ENCODE results near the gene ARHGAP31. TPM values are rescaled to one million over a fixed set of nuclear protein-coding genes. Genes with fewer than 3 reads are reported as not detected.

ARHGAP31 gene
- total and polyA plus RNA-seq, 10 of the 15 experiments (the other 5 are each of a cell fraction or from before 2014, with no cell fraction given) = 0.97 to 29.8 (median 10.3) TPM

DNA sequence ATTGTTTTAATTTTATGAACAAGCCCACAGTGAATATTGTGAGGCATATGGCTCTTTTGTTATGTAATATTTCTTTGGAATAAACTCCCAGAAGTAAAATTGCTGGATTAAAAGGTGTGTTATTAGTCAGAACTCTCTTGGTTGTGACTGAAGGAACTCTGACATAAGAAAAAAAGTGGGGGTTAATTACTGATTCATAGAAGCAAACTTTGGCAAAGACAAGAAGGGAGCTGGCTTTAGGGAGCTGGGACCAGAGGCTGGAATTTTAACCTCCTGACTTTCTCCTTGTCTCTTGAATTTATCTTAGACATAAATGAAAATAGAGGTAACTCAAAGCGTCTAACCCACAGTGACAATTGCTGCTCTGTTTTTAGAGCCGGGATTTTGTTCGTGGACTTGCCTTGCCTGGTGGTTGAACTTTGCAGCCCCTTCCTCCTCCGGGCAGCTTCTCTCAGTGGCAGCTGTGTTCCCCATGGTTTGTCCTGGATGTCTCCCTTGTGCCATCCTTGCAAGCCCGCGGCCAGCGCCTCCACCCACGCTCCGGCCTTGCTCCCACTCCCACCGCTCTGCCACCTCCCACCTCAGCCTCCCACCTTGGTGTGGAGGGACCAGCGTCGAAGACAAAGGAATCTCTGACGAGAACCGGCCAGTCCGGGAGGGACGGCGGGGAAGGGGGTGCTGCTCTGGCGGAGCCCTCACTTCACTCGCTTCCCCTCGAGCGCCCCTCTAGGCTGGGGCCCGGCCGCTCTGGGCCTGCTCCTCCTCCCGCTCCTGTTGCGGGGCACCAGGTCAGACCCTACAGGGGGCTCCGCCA, 28.0 kb downstream of the ARHGAP31 start (continued):
- TF ChIP-seq, protein P1, sequence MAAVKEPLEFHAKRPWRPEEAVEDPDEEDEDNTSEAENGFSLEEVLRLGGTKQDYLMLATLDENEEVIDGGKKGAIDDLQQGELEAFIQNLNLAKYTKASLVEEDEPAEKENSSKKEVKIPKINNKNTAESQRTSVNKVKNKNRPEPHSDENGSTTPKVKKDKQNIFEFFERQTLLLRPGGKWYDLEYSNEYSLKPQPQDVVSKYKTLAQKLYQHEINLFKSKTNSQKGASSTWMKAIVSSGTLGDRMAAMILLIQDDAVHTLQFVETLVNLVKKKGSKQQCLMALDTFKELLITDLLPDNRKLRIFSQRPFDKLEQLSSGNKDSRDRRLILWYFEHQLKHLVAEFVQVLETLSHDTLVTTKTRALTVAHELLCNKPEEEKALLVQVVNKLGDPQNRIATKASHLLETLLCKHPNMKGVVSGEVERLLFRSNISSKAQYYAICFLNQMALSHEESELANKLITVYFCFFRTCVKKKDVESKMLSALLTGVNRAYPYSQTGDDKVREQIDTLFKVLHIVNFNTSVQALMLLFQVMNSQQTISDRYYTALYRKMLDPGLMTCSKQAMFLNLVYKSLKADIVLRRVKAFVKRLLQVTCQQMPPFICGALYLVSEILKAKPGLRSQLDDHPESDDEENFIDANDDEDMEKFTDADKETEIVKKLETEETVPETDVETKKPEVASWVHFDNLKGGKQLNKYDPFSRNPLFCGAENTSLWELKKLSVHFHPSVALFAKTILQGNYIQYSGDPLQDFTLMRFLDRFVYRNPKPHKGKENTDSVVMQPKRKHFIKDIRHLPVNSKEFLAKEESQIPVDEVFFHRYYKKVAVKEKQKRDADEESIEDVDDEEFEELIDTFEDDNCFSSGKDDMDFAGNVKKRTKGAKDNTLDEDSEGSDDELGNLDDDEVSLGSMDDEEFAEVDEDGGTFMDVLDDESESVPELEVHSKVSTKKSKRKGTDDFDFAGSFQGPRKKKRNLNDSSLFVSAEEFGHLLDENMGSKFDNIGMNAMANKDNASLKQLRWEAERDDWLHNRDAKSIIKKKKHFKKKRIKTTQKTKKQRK (IDR thresholded peaks at IDR 0.05; ENCODE audit: low read depth, low read length) = no peak
- TF ChIP-seq POLR2AphosphoS5 (IDR thresholded peaks at IDR 0.05; ENCODE audit: low read length) = peak; percentile 53

DNA sequence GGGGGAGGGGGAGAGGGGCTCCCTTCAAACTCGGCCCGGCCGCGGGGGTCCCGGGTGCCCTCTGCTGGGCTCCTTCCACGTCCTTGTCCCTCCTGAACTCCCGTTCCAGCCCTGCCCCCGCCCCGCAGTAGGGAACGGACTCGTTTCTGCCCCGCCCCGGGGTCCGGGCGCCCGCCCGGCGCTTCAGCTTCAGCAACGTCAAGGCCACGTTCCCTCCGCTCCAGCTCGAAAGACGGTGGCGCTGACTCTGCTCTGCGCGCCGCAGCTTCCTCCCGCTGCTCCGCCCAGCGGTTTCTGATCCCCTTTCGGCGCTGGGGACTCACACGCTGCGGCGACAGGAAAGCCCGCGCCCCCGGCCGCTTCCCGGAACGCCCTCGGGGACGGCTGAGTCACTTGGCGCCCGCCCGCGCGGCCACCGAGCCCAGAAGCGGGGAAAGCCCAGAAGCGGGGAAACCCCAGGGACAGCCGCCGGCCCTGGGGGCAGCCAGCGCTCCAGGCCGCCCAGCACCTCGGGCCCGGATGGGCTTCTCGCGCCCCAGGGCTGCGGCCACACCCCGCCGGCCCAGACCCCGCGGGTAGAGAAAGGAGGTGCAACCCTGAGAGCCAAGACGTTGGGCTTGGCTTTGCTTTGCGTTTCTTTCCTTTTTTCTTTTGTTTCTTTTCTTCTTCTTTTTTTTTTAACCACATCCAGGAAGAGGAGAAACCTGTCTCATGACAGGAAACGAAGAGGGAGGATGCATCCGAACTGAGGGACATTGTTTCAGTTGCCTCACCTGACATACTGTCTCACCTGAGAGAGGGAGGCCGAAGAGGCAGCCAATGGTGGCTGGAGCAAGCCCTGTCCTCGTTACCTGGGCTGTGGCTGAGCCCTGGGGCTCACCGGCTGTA, 28.9 kb downstream of the ARHGAP31 start:
- H3K9me3 ChIP-seq (replicated peaks; ENCODE audit: control insufficient read depth, insufficient read depth, low read length) = no peaks in the 10 kb centered on the region; the same call in 1 of the 3 replicates
- peak overlapping the region; percentile 59 for H2AFZ ChIP-seq (ENCODE audit: control insufficient read depth, low read depth, low read length)
- intact Hi-C loops (cut with micrococcal nuclease; ENCODE audit: unreplicated experiment) = loop anchor here (1.0 to 5.0 kb wide), 4 partner anchors 28 to 234 kb away; partner anchors contain the start of genes CD80 and TMEM39A
- H3K4me3 ChIP-seq = peak overlapping the region; percentile 78
- peak; percentile 73 for DNase-seq (ENCODE audit: low read depth, low spot score)
- peak; percentile 80 for FAIRE-seq
- H3K27me3 ChIP-seq (replicated peaks in 1 of 2; ENCODE audit: control insufficient read depth in 2 of 2, insufficient read depth in 2 of 2, low read length in 1 of 2) = no peaks in the 10 kb centered on the region
- H3K4me1 ChIP-seq (ENCODE audit: control insufficient read depth, insufficient read depth, low read length) = peaks cover 31% of the 10 kb centered on the region
- H3K4me2 ChIP-seq (ENCODE audit: control insufficient read depth, insufficient read depth) = peak overlapping the region; percentile 99
- H3K79me2 ChIP-seq (ENCODE audit: control insufficient read depth, insufficient read depth, low read length) = peaks cover 32% of the 10 kb centered on the region
- ChIA-PET RAD21 (ENCODE audit: unreplicated experiment) (interaction anchor here (0.9 to 2.3 kb wide), 7 partner anchors 21 to 236 kb away, joined by 3 to 30 read pairs (median 6); partner anchors contain the start of genes ARHGAP31, B4GALT4 and CD80), POLR2A (interaction anchor here (0.7 to 2.3 kb wide), 5 partner anchors 19 to 82 kb away, joined by 3 to 25 read pairs (median 5); partner anchors contain the start of genes ARHGAP31 and B4GALT4), CTCF (interaction anchor here (0.9 to 3.1 kb wide), 4 partner anchors 20 to 143 kb away, joined by 3 to 13 read pairs (median 6); no protein-coding TSS in a partner anchor), SMC1A (ENCODE audit: uncharacterized antibody, unreplicated experiment) (interaction anchor here (1.2 to 3.1 kb wide), 9 partner anchors 9 to 141 kb away, joined by 3 to 32 read pairs (median 6); partner anchors contain the start of gene ARHGAP31)
- no peaks in the 10 kb centered on the region; a peak in 1 of 4 replicates for H3K36me3 ChIP-seq (ENCODE audit: control insufficient read depth in 2 of 2, insufficient read depth in 2 of 2, low read length in 1 of 2)
- no peaks in the 10 kb centered on the region for H4K20me1 ChIP-seq (ENCODE audit: control insufficient read depth, insufficient read depth)
- under 1% methylated on average over 55 of the region's 71 CpGs for WGBS (ENCODE audit: insufficient coverage, insufficient replicate concordance, low lambda C conversion rate, missing lambda C conversion rate)
- no TSS peak for BruUV-seq (replicated peaks)
- in situ Hi-C loops (cut with MboI) = no loop called here
- ATAC-seq = peak; percentile 92
- H3K27ac ChIP-seq (ENCODE audit: control insufficient read depth, insufficient read depth) = peak overlapping the region; percentile 97
- H3K9ac ChIP-seq (ENCODE audit: control insufficient read depth, insufficient read depth, low read length) = peak overlapping the region; percentile 94
- TF ChIP-seq MEF2A (IDR thresholded peaks at IDR 0.05; ENCODE audit: insufficient read depth, low read depth, low read length) (peak; percentile 83), MTA2 (IDR thresholded peaks at IDR 0.05; ENCODE audit: low read depth) (peak; percentile 59; the same call in 1 of the 2 replicates), SMARCA5 (IDR thresholded peaks at IDR 0.05) (peak; percentile 58; the same call in 1 of the 2 replicates), EP300 (IDR thresholded peaks at IDR 0.05; ENCODE audit: borderline replicate concordance in 1 of 2, control insufficient read depth in 1 of 2, low read depth in 2 of 2, low read length in 2 of 2) (peak; percentile 72 to 87; a peak in 3 of 4 replicates), EGR1 (IDR thresholded peaks at IDR 0.05; ENCODE audit: borderline replicate concordance in 1 of 2, low read depth in 2 of 2, low read length in 2 of 2) (peak in 1 of 2 experiments; percentile 93; a peak in 2 of 3 replicates), POLR2AphosphoS5 (IDR thresholded peaks at IDR 0.05; ENCODE audit: low read length) (peak; percentile 68; the same call in 1 of the 2 replicates)
- TF ChIP-seq, protein P2, sequence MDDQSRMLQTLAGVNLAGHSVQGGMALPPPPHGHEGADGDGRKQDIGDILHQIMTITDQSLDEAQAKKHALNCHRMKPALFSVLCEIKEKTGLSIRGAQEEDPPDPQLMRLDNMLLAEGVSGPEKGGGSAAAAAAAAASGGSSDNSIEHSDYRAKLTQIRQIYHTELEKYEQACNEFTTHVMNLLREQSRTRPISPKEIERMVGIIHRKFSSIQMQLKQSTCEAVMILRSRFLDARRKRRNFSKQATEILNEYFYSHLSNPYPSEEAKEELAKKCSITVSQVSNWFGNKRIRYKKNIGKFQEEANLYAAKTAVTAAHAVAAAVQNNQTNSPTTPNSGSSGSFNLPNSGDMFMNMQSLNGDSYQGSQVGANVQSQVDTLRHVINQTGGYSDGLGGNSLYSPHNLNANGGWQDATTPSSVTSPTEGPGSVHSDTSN (IDR thresholded peaks at IDR 0.05; ENCODE audit: insufficient replicate concordance, low read depth, low read length) = no peak
